ENCODE measurements around the gene MAGI3. TPM values are rescaled to one million over a fixed set of nuclear protein-coding genes. Genes with fewer than 3 reads are reported as not detected.
A peak's percentile ranks its signal among the peaks of the same experiment; 100 is the strongest.

MAGI3 gene
- total and polyA plus RNA-seq, 2 of the 13 experiments (the other 11 are each of a cell fraction or from before 2014, with no cell fraction given): 4.0 to 11.8 TPM

- TF ChIP-seq, protein P1, sequence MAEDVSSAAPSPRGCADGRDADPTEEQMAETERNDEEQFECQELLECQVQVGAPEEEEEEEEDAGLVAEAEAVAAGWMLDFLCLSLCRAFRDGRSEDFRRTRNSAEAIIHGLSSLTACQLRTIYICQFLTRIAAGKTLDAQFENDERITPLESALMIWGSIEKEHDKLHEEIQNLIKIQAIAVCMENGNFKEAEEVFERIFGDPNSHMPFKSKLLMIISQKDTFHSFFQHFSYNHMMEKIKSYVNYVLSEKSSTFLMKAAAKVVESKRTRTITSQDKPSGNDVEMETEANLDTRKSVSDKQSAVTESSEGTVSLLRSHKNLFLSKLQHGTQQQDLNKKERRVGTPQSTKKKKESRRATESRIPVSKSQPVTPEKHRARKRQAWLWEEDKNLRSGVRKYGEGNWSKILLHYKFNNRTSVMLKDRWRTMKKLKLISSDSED (CRISPR knock-in tag; IDR thresholded peaks at IDR 0.05): no peak
- TF ChIP-seq, protein P2, sequence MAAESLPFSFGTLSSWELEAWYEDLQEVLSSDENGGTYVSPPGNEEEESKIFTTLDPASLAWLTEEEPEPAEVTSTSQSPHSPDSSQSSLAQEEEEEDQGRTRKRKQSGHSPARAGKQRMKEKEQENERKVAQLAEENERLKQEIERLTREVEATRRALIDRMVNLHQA (CRISPR knock-in tag; IDR thresholded peaks at IDR 0.05): no peak
- TF ChIP-seq RFX5 (IDR thresholded peaks at IDR 0.05; ENCODE audit: low read depth, low read length) (no peak), HNRNPK (IDR thresholded peaks at IDR 0.05; ENCODE audit: low read depth, low read length, poor library complexity, severe bottlenecking) (no peak), PITX1 (CRISPR knock-in tag; IDR thresholded peaks at IDR 0.05) (0 out of 2 replicates have a peak, but pooled peaks have one; percentile 42), MEF2D (CRISPR knock-in tag; IDR thresholded peaks at IDR 0.05) (peak; percentile 33; the same call in 1 of the 2 replicates), TEAD3 (CRISPR knock-in tag; optimal IDR thresholded peaks at IDR 0.05; ENCODE audit: borderline replicate concordance) (peak; percentile 61), JDP2 (CRISPR knock-in tag; IDR thresholded peaks at IDR 0.05; ENCODE audit: borderline replicate concordance) (no peak), NPAS2 (CRISPR knock-in tag; IDR thresholded peaks at IDR 0.05; ENCODE audit: borderline replicate concordance) (no peak), KDM1A (CRISPR knock-in tag; IDR thresholded peaks at IDR 0.05) (0 out of 2 replicates have a peak, but pooled peaks have one; percentile 16), SAFB2 (CRISPR knock-in tag; IDR thresholded peaks at IDR 0.05; ENCODE audit: borderline replicate concordance, low read depth) (no peak), ZNF616 (CRISPR knock-in tag; IDR thresholded peaks at IDR 0.05; ENCODE audit: low read depth) (no peak), FOXP4 (CRISPR knock-in tag; IDR thresholded peaks at IDR 0.05) (peak; percentile 95), ZNF263 (CRISPR knock-in tag; IDR thresholded peaks at IDR 0.05) (no peak), ZNF430 (CRISPR knock-in tag; IDR thresholded peaks at IDR 0.05) (no peak)
- TF ChIP-seq, protein P3, sequence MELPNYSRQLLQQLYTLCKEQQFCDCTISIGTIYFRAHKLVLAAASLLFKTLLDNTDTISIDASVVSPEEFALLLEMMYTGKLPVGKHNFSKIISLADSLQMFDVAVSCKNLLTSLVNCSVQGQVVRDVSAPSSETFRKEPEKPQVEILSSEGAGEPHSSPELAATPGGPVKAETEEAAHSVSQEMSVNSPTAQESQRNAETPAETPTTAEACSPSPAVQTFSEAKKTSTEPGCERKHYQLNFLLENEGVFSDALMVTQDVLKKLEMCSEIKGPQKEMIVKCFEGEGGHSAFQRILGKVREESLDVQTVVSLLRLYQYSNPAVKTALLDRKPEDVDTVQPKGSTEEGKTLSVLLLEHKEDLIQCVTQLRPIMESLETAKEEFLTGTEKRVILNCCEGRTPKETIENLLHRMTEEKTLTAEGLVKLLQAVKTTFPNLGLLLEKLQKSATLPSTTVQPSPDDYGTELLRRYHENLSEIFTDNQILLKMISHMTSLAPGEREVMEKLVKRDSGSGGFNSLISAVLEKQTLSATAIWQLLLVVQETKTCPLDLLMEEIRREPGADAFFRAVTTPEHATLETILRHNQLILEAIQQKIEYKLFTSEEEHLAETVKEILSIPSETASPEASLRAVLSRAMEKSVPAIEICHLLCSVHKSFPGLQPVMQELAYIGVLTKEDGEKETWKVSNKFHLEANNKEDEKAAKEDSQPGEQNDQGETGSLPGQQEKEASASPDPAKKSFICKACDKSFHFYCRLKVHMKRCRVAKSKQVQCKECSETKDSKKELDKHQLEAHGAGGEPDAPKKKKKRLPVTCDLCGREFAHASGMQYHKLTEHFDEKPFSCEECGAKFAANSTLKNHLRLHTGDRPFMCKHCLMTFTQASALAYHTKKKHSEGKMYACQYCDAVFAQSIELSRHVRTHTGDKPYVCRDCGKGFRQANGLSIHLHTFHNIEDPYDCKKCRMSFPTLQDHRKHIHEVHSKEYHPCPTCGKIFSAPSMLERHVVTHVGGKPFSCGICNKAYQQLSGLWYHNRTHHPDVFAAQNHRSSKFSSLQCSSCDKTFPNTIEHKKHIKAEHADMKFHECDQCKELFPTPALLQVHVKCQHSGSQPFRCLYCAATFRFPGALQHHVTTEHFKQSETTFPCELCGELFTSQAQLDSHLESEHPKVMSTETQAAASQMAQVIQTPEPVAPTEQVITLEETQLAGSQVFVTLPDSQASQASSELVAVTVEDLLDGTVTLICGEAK (IDR thresholded peaks at IDR 0.05): no peak
- TF ChIP-seq, protein P3 (CRISPR knock-in tag; IDR thresholded peaks at IDR 0.05): no peak
Observed at GRCh38 chr1:113508364-113509164, 118.2 kb downstream of the MAGI3 start (continued).
